ENCODE measurements around the gene GJB3.
"Not testable (repeated sequence)": the region's sequence is repeated elsewhere in the genome, so short reads cannot be mapped to it uniquely, and the experiment has no call there.

Gene GJB3

DNA sequence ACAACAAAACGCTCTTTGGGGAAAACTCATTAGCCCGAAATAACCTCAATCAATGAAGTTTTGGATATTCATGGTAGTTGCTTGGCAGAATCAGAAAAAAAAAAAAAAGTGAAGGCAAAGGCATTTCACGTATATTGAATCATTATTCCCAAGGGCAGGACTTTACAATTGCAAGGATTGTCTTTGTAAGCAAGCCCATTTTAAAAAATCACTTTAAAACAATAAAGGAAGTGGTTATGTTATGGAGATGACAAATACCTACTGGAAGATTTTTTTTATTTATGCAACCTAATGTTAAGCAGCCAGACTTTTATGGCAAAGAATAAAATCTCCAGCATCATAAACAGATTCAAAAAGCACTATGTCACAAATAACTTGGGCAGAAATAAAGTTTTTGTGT, 12.2 kb upstream of the GJB3 start:
- no peak overlapping the region for H3K27ac ChIP-seq (ENCODE audit: low read length)
- no peak overlapping the region for H3K4me3 ChIP-seq (ENCODE audit: low read length)
- no peaks in the 10 kb centered on the region for H3F3A ChIP-seq (ENCODE audit: insufficient read depth, low read length)
- H3K9ac ChIP-seq (ENCODE audit: low read length) = no peak overlapping the region
- no peaks in the 10 kb centered on the region for H3K79me2 ChIP-seq (ENCODE audit: low read length)
- peaks cover 53% of the 10 kb centered on the region for H3K27me3 ChIP-seq (replicated peaks; ENCODE audit: insufficient read depth, low read length)
- no peak overlapping the region for H3K4me2 ChIP-seq (ENCODE audit: low read depth, low read length)
- H3K9me3 ChIP-seq (replicated peaks; ENCODE audit: insufficient read depth, low read length) = no peaks in the 10 kb centered on the region
- DNase-seq = no peak
- no peaks in the 10 kb centered on the region for H4K20me1 ChIP-seq (ENCODE audit: insufficient read depth, low read length)
- TF ChIP-seq CTCF (IDR thresholded peaks at IDR 0.05; ENCODE audit: low read length) (no peak), EZH2 (optimal IDR thresholded peaks at IDR 0.05; ENCODE audit: low read depth, low read length) (no peak), EZH2phosphoT487 (IDR thresholded peaks at IDR 0.05; ENCODE audit: low read length) (no peak)
- H3K36me3 ChIP-seq (replicated peaks; ENCODE audit: insufficient read depth, low read length) = no peaks in the 10 kb centered on the region
- no peaks in the 10 kb centered on the region for H3K4me1 ChIP-seq (ENCODE audit: low read length)
- H2AFZ ChIP-seq (ENCODE audit: low read length) = no peak overlapping the region
- no peaks in the 10 kb centered on the region for H3K9me2 ChIP-seq (replicated peaks; ENCODE audit: insufficient read depth, low read length)

DNA sequence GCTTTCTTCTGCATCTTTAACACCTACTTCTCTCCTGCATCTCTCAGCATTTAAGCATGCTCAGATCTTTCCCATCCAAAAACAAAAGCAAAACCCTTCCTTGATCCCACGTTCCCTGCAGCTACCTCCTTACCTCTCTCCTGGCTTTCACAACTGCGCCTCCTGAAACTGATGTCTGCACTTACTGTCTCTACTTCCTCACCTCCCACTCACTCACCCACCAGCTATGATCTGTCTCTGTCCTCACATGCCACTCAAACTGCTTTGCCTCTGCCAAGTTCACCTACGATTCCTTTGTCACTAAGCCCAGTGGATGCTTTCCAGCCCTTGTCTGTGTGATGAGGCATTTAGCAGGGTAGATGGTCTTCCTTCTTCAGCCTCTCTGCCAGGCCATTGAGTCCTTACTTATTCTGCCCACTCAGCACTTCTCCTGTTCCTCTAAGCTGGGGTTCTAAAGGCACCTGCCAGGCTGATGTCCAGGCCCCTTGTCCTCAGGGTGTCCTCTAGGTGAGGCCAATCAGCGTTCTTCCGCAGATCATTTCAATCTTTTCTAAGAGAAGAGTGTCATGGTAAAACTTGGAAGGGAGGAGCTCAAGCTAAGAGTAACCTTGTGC, 10.0 kb upstream of the GJB3 start:
- no peak for TF ChIP-seq EZH2phosphoT487 (IDR thresholded peaks at IDR 0.05; ENCODE audit: low read length)
- TF ChIP-seq CTCF (IDR thresholded peaks at IDR 0.05; ENCODE audit: low read length) = no peak
- TF ChIP-seq EZH2 (optimal IDR thresholded peaks at IDR 0.05; ENCODE audit: low read depth, low read length) = no peak
- Histone ChIP-seq H3K79me2 (ENCODE audit: low read length) (no peaks in the 10 kb centered on the region), H3K9ac (ENCODE audit: low read length) (no peak overlapping the region), H3K9me3 (replicated peaks; ENCODE audit: insufficient read depth, low read length) (no peaks in the 10 kb centered on the region), H3K4me3 (ENCODE audit: low read length) (no peak overlapping the region), H2AFZ (ENCODE audit: low read length) (no peak overlapping the region), H3K27ac (ENCODE audit: low read length) (no peak overlapping the region), H4K20me1 (ENCODE audit: insufficient read depth, low read length) (no peaks in the 10 kb centered on the region), H3K27me3 (replicated peaks; ENCODE audit: insufficient read depth, low read length) (peaks cover 57% of the 10 kb centered on the region), H3K36me3 (replicated peaks; ENCODE audit: insufficient read depth, low read length) (no peaks in the 10 kb centered on the region), H3K4me2 (ENCODE audit: low read depth, low read length) (no peak overlapping the region), H3K4me1 (ENCODE audit: low read length) (no peaks in the 10 kb centered on the region), H3F3A (ENCODE audit: insufficient read depth, low read length) (no peaks in the 10 kb centered on the region), H3K9me2 (replicated peaks; ENCODE audit: insufficient read depth, low read length) (no peaks in the 10 kb centered on the region)
- DNase-seq = no peak

- Histone ChIP-seq H3K4me3 (ENCODE audit: low read length) (no peak overlapping the region), H3K4me2 (ENCODE audit: low read depth, low read length) (no peak overlapping the region), H3K27me3 (replicated peaks; ENCODE audit: insufficient read depth, low read length) (peaks cover 57% of the 10 kb centered on the region), H2AFZ (ENCODE audit: low read length) (no peak overlapping the region), H3K36me3 (replicated peaks; ENCODE audit: insufficient read depth, low read length) (no peaks in the 10 kb centered on the region), H3K9me2 (replicated peaks; ENCODE audit: insufficient read depth, low read length) (no peaks in the 10 kb centered on the region), H3K27ac (ENCODE audit: low read length) (no peak overlapping the region), H3K4me1 (ENCODE audit: low read length) (no peaks in the 10 kb centered on the region), H4K20me1 (ENCODE audit: insufficient read depth, low read length) (no peaks in the 10 kb centered on the region), H3F3A (ENCODE audit: insufficient read depth, low read length) (no peaks in the 10 kb centered on the region), H3K9me3 (replicated peaks; ENCODE audit: insufficient read depth, low read length) (no peaks in the 10 kb centered on the region), H3K79me2 (ENCODE audit: low read length) (no peaks in the 10 kb centered on the region), H3K9ac (ENCODE audit: low read length) (no peak overlapping the region)
- TF ChIP-seq EZH2 (optimal IDR thresholded peaks at IDR 0.05; ENCODE audit: low read depth, low read length) (no peak), EZH2phosphoT487 (IDR thresholded peaks at IDR 0.05; ENCODE audit: low read length) (no peak), CTCF (IDR thresholded peaks at IDR 0.05; ENCODE audit: low read length) (no peak)
- DNase-seq = no peak
Measured at GRCh38 chr1:34771573-34772371, 9.2 kb upstream of the GJB3 start.

DNA sequence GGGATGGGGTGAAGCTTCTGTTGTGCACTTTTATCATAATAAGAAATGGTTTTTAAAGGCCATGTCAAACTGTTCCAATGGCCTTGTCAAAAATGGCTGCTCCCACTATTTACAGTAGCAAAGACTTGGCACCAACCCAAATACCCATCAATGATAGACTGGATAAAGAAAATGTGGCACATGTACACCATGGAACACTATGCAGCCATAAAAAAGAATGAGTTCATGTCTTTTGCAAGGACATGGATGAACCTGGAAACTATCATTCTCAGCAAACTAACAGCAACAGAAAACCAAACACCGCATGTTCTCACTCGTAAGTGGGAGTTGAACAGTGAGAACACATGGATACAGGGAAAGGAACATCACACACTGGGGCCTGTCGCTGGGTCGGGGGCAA, 7.9 kb upstream of the GJB3 start:
- not testable (repeated sequence) for DNase-seq; H3K4me2 ChIP-seq (ENCODE audit: low read depth, low read length); H3K4me1 ChIP-seq (ENCODE audit: low read length); H3K9me2 ChIP-seq (replicated peaks; ENCODE audit: insufficient read depth, low read length); H3K4me3 ChIP-seq (ENCODE audit: low read length); H2AFZ ChIP-seq (ENCODE audit: low read length); H3K9me3 ChIP-seq (replicated peaks; ENCODE audit: insufficient read depth, low read length); H3F3A ChIP-seq (ENCODE audit: insufficient read depth, low read length); H3K79me2 ChIP-seq (ENCODE audit: low read length); H3K27ac ChIP-seq (ENCODE audit: low read length); H4K20me1 ChIP-seq (ENCODE audit: insufficient read depth, low read length); H3K36me3 ChIP-seq (replicated peaks; ENCODE audit: insufficient read depth, low read length); H3K9ac ChIP-seq (ENCODE audit: low read length)
- H3K27me3 ChIP-seq (replicated peaks; ENCODE audit: insufficient read depth, low read length) = peaks cover 48% of the 10 kb centered on the region

Measured in MM.1S (cell line).